Panc1 (cell line): ENCODE results near the gene ELOVL4.

Experiments
- CTCF ChIP-seq: fragments of 450-650 bp; IDR thresholded peaks from 2 replicates; pipeline ENCODE4 v1.5.1; 2017; ENCODE audit warnings: mild to moderate bottlenecking
- POLR2AphosphoS5 ChIP-seq: IDR thresholded peaks from 2 replicates; pipeline ENCODE4 v1.6.1; 2012; ENCODE audit warnings: mild to moderate bottlenecking, low read depth, low read length, moderate library complexity
- REST ChIP-seq, 2 experiments: IDR thresholded peaks; 2 replicates each; pipeline ENCODE4 v1.6.1; 2011 to 2012; ENCODE audit warnings: low read depth in 2 of 2, control low read depth in 1 of 2, low read length in 1 of 2, mild to moderate bottlenecking in 1 of 2, moderate library complexity in 1 of 2; ENCODE audit not compliant: insufficient read depth in 1 of 2
- TCF7L2 ChIP-seq: IDR thresholded peaks from 2 replicates; pipeline ENCODE4 v1.6.1; 2011; ENCODE audit warnings: mild to moderate bottlenecking, low read depth, low read length, inconsistent platforms

GRCh38 chr6:79985128-79985527, 37.8 kb upstream of the ELOVL4 start:
- TF ChIP-seq POLR2AphosphoS5 (no peak), CTCF (no peak), TCF7L2 (no peak), REST (IDR thresholded peaks at IDR 0.05; ENCODE audit: insufficient read depth in 1 of 2, low read depth in 2 of 2, low read length in 1 of 2) (no peak)
